ENCODE data around the gene WDR76. TPM values are rescaled to one million over a fixed set of nuclear protein-coding genes. Genes with fewer than 3 reads are reported as not detected.
"Not testable (repeated sequence)": the region's sequence is repeated elsewhere in the genome, so short reads cannot be mapped to it uniquely, and the experiment has no call there.

Gene WDR76
- total RNA-seq, 2 donors from 2014 or later = 70.8 to 124 TPM

- peak overlapping the region in 1 of 2 donors; percentile 14 for H3K27ac Mint-ChIP-seq
- DNase-seq (ENCODE audit: low spot score in 2 of 2); H3K9me3 Mint-ChIP-seq; ATAC-seq: not testable (repeated sequence)
- peaks cover 37 to 64% of the 10 kb centered on the region in 2 donors for H3K36me3 Mint-ChIP-seq
Observed at GRCh38 chr15:43802676-43803075, 24.1 kb upstream of the WDR76 start.

- Mint-ChIP-seq H3K9me3 (no peaks in the 10 kb centered on the region), H3K27ac (no peak overlapping the region), H3K36me3 (peaks cover 18 to 41% of the 10 kb centered on the region in 2 donors)
- DNase-seq (ENCODE audit: low spot score in 2 of 2) (no peak), ATAC-seq (no peak)
Observed at GRCh38 chr15:43808435-43808950, 18.3 kb upstream of the WDR76 start.

- Mint-ChIP-seq H3K9me3 (no peaks in the 10 kb centered on the region), H3K27ac (peak overlapping the region in 1 of 2 donors; percentile 36), H3K36me3 (peaks cover 21 to 41% of the 10 kb centered on the region in 2 donors)
- no peak for DNase-seq (ENCODE audit: low spot score in 2 of 2)
- no peak for ATAC-seq
Observed at GRCh38 chr15:43808960-43809678, 17.7 kb upstream of the WDR76 start.

DNA sequence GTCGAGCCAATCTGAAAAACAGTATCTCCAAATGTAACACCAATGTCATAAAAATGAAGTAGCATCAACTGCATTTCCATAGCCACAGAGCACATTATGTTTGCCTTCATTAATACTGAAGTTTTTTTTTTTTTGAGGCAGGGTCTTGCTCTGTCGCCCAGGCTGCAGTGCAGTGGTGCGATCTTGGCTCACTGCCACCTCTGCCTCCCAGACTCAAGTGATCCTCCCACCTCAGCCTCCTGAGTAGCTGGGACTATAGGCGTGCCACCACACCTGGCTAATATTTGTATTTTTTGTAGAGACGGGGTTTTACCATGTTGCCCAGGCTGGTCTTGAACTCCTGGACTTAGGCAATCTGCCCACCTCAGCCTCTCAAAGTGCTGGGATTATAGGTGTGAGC is 11.7 kb upstream of the WDR76 start:
- peaks cover 24 to 32% of the 10 kb centered on the region in 2 donors for H3K36me3 Mint-ChIP-seq

DNA sequence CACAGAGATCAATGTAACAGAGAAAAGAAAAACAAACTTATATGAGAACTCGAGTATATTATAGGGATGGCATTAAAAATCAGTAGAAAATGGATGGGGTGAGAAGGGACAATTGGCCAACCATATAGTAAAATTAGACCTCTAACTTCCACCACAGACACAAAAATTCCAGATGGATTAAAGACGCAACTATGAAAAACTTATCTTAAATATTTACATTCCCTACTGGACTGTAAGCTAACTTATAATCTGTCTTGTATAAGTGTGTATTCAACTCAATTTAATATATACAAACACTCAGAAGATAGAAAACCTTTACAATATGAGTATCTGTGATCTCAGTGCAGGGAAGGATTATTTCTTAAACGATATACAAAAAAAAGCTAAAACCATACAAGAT is 5.3 kb upstream of the WDR76 start:
- H3K27ac Mint-ChIP-seq = no peak overlapping the region
- H3K9me3 Mint-ChIP-seq = peaks cover 0 to 4% of the 10 kb centered on the region in 2 donors
- DNase-seq (ENCODE audit: low spot score in 2 of 2) (no peak), ATAC-seq (no peak)
- H3K36me3 Mint-ChIP-seq = peaks cover 9 to 29% of the 10 kb centered on the region in 2 donors

More for the DNA sequence above, 11.7 kb upstream of the WDR76 start:
- peak overlapping the region; percentile 53 for H3K27ac Mint-ChIP-seq
- H3K9me3 Mint-ChIP-seq; DNase-seq (ENCODE audit: low spot score in 2 of 2); ATAC-seq: not testable (repeated sequence)

DNA sequence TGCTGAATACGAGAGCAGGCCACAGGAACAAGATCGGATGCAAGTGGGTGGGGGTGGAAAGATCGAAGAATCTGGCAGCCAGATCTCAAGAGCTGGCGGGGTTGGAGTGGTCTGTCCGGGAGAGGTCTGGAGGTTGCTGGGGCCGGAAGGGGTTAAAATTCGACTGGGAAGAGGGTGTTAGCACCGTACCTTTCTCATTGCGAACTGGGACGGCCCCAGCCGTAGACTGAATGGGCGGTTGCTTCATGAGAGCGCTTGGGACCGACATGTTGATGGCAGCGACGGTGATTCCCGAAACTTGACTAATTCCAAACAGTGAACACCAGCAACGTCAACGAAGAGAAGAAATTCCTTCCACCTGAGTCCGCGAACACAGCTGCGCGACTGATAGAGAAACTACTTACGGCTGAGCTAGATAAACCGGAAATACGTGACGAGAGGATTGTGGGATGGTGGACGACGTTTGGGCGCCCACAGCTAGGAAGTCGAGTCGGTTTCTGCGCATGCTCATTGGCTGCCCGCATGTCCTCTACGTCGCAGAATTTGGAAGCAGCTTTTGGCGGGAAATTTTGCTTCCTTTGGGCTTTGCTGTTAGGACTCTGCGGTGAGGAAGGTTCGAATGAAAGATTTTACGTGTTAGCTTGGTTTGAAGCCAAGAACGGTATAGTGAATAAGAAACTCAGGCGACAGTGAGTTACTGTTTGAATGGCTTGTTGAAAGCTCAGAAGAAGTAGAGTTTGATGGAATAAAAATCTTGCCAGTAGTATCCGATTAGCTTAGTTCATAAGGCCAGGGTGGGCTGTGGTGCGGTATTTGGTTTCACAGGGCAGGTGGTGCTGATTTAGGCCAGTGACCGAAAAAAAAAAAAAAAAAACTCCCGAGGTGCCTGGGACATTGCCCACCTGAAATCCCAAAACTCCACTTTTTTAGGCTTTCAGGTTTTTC is 2.2 kb upstream of the WDR76 start, which contains the start of gene MFAP1:
TSS of gene MFAP1 (minus strand) at position 389 of the 945 bp plus-strand sequence. CDS start at position 268, 121 bp downstream.
- Mint-ChIP-seq H3K9me3 (peaks cover 0 to 4% of the 10 kb centered on the region in 2 donors), H3K27ac (peak within 1 kb of the TSS; percentile 92 to 97), H3K36me3 (peaks cover 36 to 52% of the 10 kb centered on the region in 2 donors)
- ATAC-seq = peak; percentile 81 to 89
- peak; percentile 84 to 94 for DNase-seq (ENCODE audit: low spot score in 2 of 2)

DNA sequence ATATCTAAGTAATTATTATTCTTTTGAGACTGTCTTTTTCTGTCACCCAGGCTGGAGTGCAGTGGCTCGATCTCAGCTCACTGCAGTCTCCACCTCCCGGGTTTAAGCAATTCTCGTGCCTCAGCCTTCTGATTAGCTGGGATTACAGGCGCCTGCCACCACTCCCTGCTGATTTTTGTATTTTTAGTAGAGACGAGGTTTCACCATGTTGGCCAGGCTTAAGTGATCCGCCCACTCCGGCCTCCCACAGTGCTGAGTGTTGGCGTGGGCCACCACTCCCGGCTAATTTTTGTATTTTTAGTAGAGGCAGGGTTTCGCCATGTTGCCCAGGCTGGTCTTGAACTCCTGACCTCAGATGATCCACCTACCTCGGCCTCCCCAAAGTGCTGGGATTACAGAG is 1.5 kb upstream of the WDR76 start:
- not testable (repeated sequence) for H3K9me3 Mint-ChIP-seq; DNase-seq (ENCODE audit: low spot score in 2 of 2); ATAC-seq
- Mint-ChIP-seq H3K27ac (peak overlapping the region; percentile 92 to 97), H3K36me3 (peaks cover 41 to 59% of the 10 kb centered on the region in 2 donors)

DNA sequence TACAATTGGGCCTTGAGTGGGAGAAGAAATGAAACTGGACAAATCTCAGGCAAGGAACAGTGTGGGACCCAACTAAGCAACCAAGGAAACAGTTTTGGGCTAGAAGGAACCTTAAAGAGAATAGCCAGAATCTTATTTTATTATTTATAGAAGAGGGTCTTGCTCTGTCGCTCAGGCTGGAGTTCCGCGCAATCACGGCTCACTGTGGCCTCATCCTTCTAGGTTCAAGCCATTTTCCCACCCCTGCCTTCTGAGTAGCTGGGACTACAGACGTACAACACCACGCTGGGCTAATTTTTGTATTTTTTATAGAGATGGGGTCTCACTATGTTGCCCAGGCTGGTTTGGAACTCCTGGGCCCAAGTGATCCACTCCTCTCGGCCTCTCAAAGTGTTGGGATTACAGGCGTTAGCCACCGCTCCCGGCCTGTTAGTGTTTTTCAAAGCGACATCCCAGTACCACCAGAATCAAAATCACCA is 734 bp upstream of the WDR76 start:
- DNase-seq (ENCODE audit: low spot score in 2 of 2) (no peak), ATAC-seq (no peak)
- Mint-ChIP-seq H3K9me3 (peaks cover 0 to 4% of the 10 kb centered on the region in 2 donors), H3K36me3 (peaks cover 41 to 59% of the 10 kb centered on the region in 2 donors), H3K27ac (peak overlapping the region; percentile 92 to 94)

DNA sequence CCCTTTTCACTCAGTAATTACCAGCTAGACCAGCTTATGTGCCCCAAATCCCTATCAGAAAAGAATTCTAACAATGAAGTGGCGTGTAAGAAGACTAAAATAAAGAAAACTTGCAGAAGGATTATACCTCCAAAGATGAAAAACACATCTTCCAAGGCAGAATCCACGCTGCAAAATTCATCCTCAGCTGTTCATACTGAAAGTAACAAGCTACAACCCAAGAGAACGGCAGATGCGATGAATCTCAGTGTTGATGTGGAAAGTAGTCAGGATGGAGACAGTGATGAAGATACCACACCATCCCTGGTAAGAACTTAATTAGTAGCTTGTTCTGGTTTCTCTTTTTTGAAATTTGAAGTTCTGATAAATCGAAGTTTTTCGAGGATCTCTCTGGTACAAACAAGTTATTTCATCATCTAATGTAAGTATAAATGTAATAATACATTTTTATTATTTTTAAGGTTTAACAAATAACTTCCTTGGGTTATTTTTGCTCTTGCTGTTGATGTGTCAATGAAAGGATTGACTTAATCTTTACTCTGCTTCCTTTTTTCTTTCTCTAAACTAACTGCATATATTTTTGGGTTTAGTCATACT is 1.4 kb downstream of the WDR76 start:
- DNase-seq (ENCODE audit: low spot score in 2 of 2) (peak in 1 of 2 donors; percentile 26), ATAC-seq (peak; percentile 31 to 32)
- Mint-ChIP-seq H3K27ac (peak overlapping the region; percentile 92 to 94), H3K36me3 (peaks cover 49 to 60% of the 10 kb centered on the region in 2 donors), H3K9me3 (peaks cover 0 to 4% of the 10 kb centered on the region in 2 donors)

DNA sequence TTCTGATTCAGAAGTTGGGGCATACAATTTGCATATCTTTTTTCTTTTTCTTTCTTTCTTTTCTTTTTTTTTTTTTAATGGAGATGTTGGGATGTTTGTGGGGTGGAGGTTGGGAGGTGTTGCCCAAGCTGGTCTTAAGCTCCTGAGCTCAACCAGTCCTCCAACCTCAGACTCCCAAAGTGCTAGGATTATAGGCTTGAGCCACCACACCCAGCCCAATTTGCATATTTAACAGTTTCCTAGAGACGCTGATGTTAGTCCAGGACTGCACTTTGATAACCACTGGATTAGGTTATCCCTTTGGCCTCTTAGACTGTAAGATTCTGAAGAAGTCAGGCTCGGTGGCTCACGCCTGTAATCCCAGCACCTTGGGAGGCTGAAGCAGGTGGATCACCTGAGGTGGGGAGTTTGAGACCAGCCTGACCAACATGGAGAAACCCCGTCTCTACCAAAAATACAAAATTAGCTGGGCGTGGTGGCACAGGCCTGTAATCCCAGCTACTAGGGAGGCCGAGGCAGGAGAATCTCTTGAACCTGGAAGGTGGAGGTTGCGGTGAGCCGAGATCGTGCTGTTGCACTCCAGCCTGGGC is 3.2 kb downstream of the WDR76 start:
- not testable (repeated sequence) for ATAC-seq
- peak overlapping the region in 1 of 2 donors; percentile 38 for H3K27ac Mint-ChIP-seq

DNA sequence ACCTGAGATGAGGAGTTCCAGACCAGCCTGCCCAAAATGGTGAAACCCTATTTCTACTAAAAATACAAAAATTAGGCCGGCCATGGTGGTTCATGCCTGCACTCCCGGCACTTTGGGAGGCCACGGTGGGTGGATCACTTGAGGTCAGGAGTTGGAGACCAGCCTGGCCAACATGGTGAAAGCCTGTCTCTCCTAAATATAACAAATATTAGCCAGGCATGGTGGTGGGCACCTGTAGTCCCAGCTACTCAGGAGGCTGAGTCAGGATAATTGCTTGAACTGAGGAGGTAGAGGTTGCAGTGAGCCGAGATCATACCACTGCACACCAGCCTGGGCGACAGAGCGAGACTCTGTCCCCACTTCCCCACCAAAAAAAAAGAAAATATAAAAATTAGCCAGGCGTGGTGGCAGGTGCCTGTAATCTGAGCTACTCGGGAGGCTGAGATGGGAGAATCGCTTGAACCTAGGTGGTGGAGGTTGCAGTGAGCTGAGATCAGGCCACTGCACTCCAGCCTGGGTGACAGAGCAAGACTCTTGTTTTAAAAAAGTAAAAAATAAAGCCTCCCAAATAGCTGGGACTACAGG is 4.0 kb downstream of the WDR76 start:
- ATAC-seq; H3K9me3 Mint-ChIP-seq; DNase-seq (ENCODE audit: low spot score in 2 of 2): not testable (repeated sequence)
- Mint-ChIP-seq H3K36me3 (peaks cover 50 to 66% of the 10 kb centered on the region in 2 donors), H3K27ac (peak overlapping the region in 1 of 2 donors; percentile 79)

More for the DNA sequence above, 3.2 kb downstream of the WDR76 start:
- H3K36me3 Mint-ChIP-seq = peaks cover 47 to 63% of the 10 kb centered on the region in 2 donors
- H3K9me3 Mint-ChIP-seq; DNase-seq (ENCODE audit: low spot score in 2 of 2): not testable (repeated sequence)

- H3K36me3 Mint-ChIP-seq = peaks cover 49 to 62% of the 10 kb centered on the region in 2 donors
- not testable (repeated sequence) for ATAC-seq; DNase-seq (ENCODE audit: low spot score in 2 of 2); H3K9me3 Mint-ChIP-seq
- H3K27ac Mint-ChIP-seq = peak overlapping the region in 1 of 2 donors; percentile 78
Observed at GRCh38 chr15:43831519-43832052, 4.8 kb downstream of the WDR76 start.

DNA sequence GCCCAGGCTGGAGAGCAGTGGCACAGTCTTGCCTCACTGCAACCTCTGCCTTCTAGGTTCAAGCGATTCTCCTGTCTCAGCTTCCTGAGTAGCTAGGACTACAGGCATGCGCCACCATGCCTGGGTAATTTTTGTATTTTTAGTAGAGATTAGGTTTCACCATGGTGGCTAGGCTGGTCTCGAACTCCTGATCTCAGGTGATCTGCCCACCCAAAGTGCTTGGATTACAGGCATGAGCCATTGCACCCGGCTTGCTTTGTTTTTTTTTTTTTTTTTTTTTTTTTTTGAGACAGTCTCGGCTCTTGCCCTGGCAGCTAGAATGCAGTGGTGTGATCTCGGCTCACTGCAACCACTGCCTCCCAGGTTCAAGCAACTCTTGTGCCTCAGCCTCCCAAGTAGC is 5.7 kb downstream of the WDR76 start:
- not testable (repeated sequence) for H3K27ac Mint-ChIP-seq

DNA sequence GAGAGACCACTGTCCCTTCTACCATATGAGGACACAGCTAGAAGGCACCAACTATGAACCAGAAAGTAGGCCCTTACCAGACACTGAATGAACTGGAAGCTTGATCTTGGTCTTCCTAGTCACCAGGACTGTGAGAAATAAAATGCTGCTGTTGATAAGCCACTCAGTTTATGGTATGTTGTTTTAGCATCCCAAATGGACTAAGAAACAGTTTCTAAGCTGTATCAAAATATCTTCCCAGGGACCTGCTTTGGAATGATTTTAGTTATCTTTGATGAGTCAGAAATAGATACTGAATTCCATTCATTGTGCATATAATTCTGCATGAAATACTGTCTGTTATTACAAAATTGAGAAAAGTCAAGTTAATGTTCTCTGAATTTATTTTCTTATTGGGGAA is 18.6 kb downstream of the WDR76 start:
- ATAC-seq (no peak), DNase-seq (ENCODE audit: low spot score in 2 of 2) (no peak)
- Mint-ChIP-seq H3K27ac (no peak overlapping the region), H3K36me3 (peaks cover 14 to 18% of the 10 kb centered on the region in 2 donors), H3K9me3 (no peaks in the 10 kb centered on the region)

More for the DNA sequence above, 5.7 kb downstream of the WDR76 start:
- DNase-seq (ENCODE audit: low spot score in 2 of 2); ATAC-seq; H3K9me3 Mint-ChIP-seq: not testable (repeated sequence)
- H3K36me3 Mint-ChIP-seq = peaks cover 40 to 53% of the 10 kb centered on the region in 2 donors

DNA sequence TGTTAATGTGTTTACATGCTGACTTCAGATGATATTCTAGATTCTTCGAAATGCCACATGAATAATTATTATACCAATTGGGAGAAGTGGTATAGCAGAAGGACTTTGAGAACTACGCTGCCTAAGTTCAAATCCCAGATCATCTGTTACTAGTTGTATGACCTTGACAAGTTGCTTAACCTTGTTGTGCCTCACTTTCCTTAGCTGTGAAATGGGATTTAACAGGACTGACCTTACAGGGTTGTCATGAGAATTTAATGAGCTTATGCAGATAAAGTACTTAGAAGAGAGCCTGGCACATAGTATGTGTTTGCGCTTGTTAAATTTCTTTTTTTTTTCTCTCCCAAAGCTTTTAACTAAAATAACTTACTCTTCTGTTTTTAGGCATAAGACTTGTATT is 24.4 kb downstream of the WDR76 start:
- ATAC-seq = no peak
- Mint-ChIP-seq H3K36me3 (peaks cover 11 to 17% of the 10 kb centered on the region in 2 donors), H3K9me3 (no peaks in the 10 kb centered on the region), H3K27ac (peak overlapping the region in 1 of 2 donors; percentile 60)
- no peak for DNase-seq (ENCODE audit: low spot score in 2 of 2)

All from activated naive CD4-positive, alpha-beta T cell treated with anti-CD3 and anti-CD28 coated beads, Interleukin-2, amount 50 U/mL, for 72 hours (primary cell).